GM10266 (cell line): ENCODE data around the gene MAN1C1.

ENCODE experiments used
- DNase-seq: peaks from one replicate; pipeline ENCODE4 v3.0.0; 2012; ENCODE audit errors: extremely low spot score
- CTCF ChIP-seq: IDR thresholded peaks from 2 replicates; pipeline ENCODE4 v1.5.1; 2012; ENCODE audit warnings: mild to moderate bottlenecking, low read depth; ENCODE audit not compliant: control insufficient read depth, insufficient read depth; ENCODE audit errors: missing control alignments

Gene MAN1C1

GRCh38 chr1:25792115-25792514 is 175.5 kb downstream of the MAN1C1 start:
- TF ChIP-seq CTCF = no peak
- no peak for DNase-seq

GRCh38 chr1:25793585-25794170 is 177.1 kb downstream of the MAN1C1 start:
- TF ChIP-seq CTCF = no peak
- no peak for DNase-seq

GRCh38 chr1:25794325-25794724 is 177.7 kb downstream of the MAN1C1 start:
- DNase-seq = no peak
- no peak for TF ChIP-seq CTCF

- no peak for TF ChIP-seq CTCF
- no peak for DNase-seq
Observed at GRCh38 chr1:25795211-25795610, 178.6 kb downstream of the MAN1C1 start.

GRCh38 chr1:25795946-25796810 is 179.6 kb downstream of the MAN1C1 start:
- no peak for DNase-seq
- no peak for TF ChIP-seq CTCF

- peak; percentile 74 for DNase-seq
- TF ChIP-seq CTCF = peak; percentile 87
Observed at GRCh38 chr1:25796811-25797458, 180.3 kb downstream of the MAN1C1 start.
